ENCODE measurements around the gene ZNF70. TPM values are rescaled to one million over a fixed set of nuclear protein-coding genes. Genes with fewer than 3 reads are reported as not detected.

The ZNF70 gene
- polyA plus RNA-seq, 4 donors = 0.27 to 3.7 (median 0.98) TPM; not detected in 1

- no peak for FAIRE-seq
- 60 to 79% (median 60%) methylated on average over 2 of the region's 2 CpGs for WGBS, 3 donors
- Histone ChIP-seq H3K9me3 (ENCODE audit: control insufficient read depth in 2 of 2, insufficient read depth in 1 of 2, low read depth in 1 of 2, low read length in 1 of 2) (no peaks in the 10 kb centered on the region), H3K4me1 (ENCODE audit: control insufficient read depth in 3 of 3, insufficient read depth in 2 of 3, low read depth in 1 of 3, low read length in 2 of 3) (no peaks in the 10 kb centered on the region), H3K27ac (ENCODE audit: low read depth in 1 of 3, low read length in 2 of 3) (no peak overlapping the region), H3K36me3 (ENCODE audit: control insufficient read depth in 3 of 3, insufficient read depth in 2 of 3, low read depth in 1 of 3, low read length in 3 of 3) (no peaks in the 10 kb centered on the region), H3K27me3 (ENCODE audit: control insufficient read depth in 3 of 3, insufficient read depth in 3 of 3, low read length in 3 of 3) (no peaks in the 10 kb centered on the region), H3K4me3 (ENCODE audit: low read depth in 1 of 3, low read length in 3 of 3) (no peak overlapping the region)
- DNase-seq = no peak
Observed at GRCh38 chr22:23722724-23723123, 28.2 kb downstream of the ZNF70 start.

- H3K27ac ChIP-seq (ENCODE audit: low read depth in 1 of 3, low read length in 2 of 3) = no peak overlapping the region
- H3K4me1 ChIP-seq (ENCODE audit: control insufficient read depth in 3 of 3, insufficient read depth in 2 of 3, low read depth in 1 of 3, low read length in 2 of 3) = peaks cover 0 to 4% (median 0%) of the 10 kb centered on the region in 3 donors
- no peaks in the 10 kb centered on the region for H3K9me3 ChIP-seq (ENCODE audit: control insufficient read depth in 2 of 2, insufficient read depth in 1 of 2, low read depth in 1 of 2, low read length in 1 of 2)
- 78 to 84% (median 81%) methylated on average over 4 of the region's 4 CpGs for WGBS, 3 donors
- DNase-seq = no peak
- FAIRE-seq = no peak
- no peaks in the 10 kb centered on the region for H3K36me3 ChIP-seq (ENCODE audit: control insufficient read depth in 3 of 3, insufficient read depth in 2 of 3, low read depth in 1 of 3, low read length in 3 of 3)
- no peak overlapping the region for H3K4me3 ChIP-seq (ENCODE audit: low read depth in 1 of 3, low read length in 3 of 3)
- no peaks in the 10 kb centered on the region for H3K27me3 ChIP-seq (ENCODE audit: control insufficient read depth in 3 of 3, insufficient read depth in 3 of 3, low read length in 3 of 3)
Observed at GRCh38 chr22:23722160-23722559, 28.8 kb downstream of the ZNF70 start.

- 67 to 71% (median 68%) methylated on average over 6 of the region's 6 CpGs for WGBS, 3 donors
- Histone ChIP-seq H3K9me3 (ENCODE audit: control insufficient read depth in 2 of 2, insufficient read depth in 1 of 2, low read depth in 1 of 2, low read length in 1 of 2) (no peaks in the 10 kb centered on the region), H3K4me1 (ENCODE audit: control insufficient read depth in 3 of 3, insufficient read depth in 2 of 3, low read depth in 1 of 3, low read length in 2 of 3) (peaks cover 0 to 7% (median 3%) of the 10 kb centered on the region in 3 donors), H3K27me3 (ENCODE audit: control insufficient read depth in 3 of 3, insufficient read depth in 3 of 3, low read length in 3 of 3) (no peaks in the 10 kb centered on the region), H3K27ac (ENCODE audit: low read depth in 1 of 3, low read length in 2 of 3) (no peak overlapping the region), H3K4me3 (ENCODE audit: low read depth in 1 of 3, low read length in 3 of 3) (no peak overlapping the region), H3K36me3 (ENCODE audit: control insufficient read depth in 3 of 3, insufficient read depth in 2 of 3, low read depth in 1 of 3, low read length in 3 of 3) (no peaks in the 10 kb centered on the region)
- DNase-seq (no peak), FAIRE-seq (no peak)
Observed at GRCh38 chr22:23720855-23721254, 30.1 kb downstream of the ZNF70 start.

- Histone ChIP-seq H3K27me3 (ENCODE audit: control insufficient read depth in 3 of 3, insufficient read depth in 3 of 3, low read length in 3 of 3) (no peaks in the 10 kb centered on the region), H3K9me3 (ENCODE audit: control insufficient read depth in 2 of 2, insufficient read depth in 1 of 2, low read depth in 1 of 2, low read length in 1 of 2) (no peaks in the 10 kb centered on the region), H3K4me3 (ENCODE audit: low read depth in 1 of 3, low read length in 3 of 3) (no peak overlapping the region), H3K36me3 (ENCODE audit: control insufficient read depth in 3 of 3, insufficient read depth in 2 of 3, low read depth in 1 of 3, low read length in 3 of 3) (peaks cover 2 to 16% (median 5%) of the 10 kb centered on the region in 3 donors), H3K4me1 (ENCODE audit: control insufficient read depth in 3 of 3, insufficient read depth in 2 of 3, low read depth in 1 of 3, low read length in 2 of 3) (peaks cover 0 to 7% (median 4%) of the 10 kb centered on the region in 3 donors), H3K27ac (ENCODE audit: low read depth in 1 of 3, low read length in 2 of 3) (no peak overlapping the region)
- WGBS, 3 donors = 85 to 86% (median 86%) methylated on average over 17 of the region's 17 CpGs
- FAIRE-seq (no peak), DNase-seq (peak in 1 of 2 donors; percentile 44)
Observed at GRCh38 chr22:23718371-23719165, 32.3 kb downstream of the ZNF70 start.

- H3K27ac ChIP-seq (ENCODE audit: low read depth in 1 of 3, low read length in 2 of 3) = peak overlapping the region; percentile 31 to 77 (median 72)
- peak overlapping the region; percentile 67 to 93 (median 90) for H3K4me3 ChIP-seq (ENCODE audit: low read depth in 1 of 3, low read length in 3 of 3)
- WGBS, 3 donors = 5 to 6% (median 5%) methylated on average over 73 to 84 of the region's 84 CpGs
- H3K36me3 ChIP-seq (ENCODE audit: control insufficient read depth in 3 of 3, insufficient read depth in 2 of 3, low read depth in 1 of 3, low read length in 3 of 3) = peaks cover 5 to 30% (median 13%) of the 10 kb centered on the region in 3 donors
- H3K4me1 ChIP-seq (ENCODE audit: control insufficient read depth in 3 of 3, insufficient read depth in 2 of 3, low read depth in 1 of 3, low read length in 2 of 3) = peaks cover 0 to 7% (median 4%) of the 10 kb centered on the region in 3 donors
- peak; percentile 84 to 94 for DNase-seq
- no peak for FAIRE-seq
- no peaks in the 10 kb centered on the region for H3K27me3 ChIP-seq (ENCODE audit: control insufficient read depth in 3 of 3, insufficient read depth in 3 of 3, low read length in 3 of 3)
- H3K9me3 ChIP-seq (ENCODE audit: control insufficient read depth in 2 of 2, insufficient read depth in 1 of 2, low read depth in 1 of 2, low read length in 1 of 2) = no peaks in the 10 kb centered on the region
Observed at GRCh38 chr22:23716811-23717801, 33.8 kb downstream of the ZNF70 start.

- 73 to 77% (median 76%) methylated on average over 18 of the region's 18 CpGs for WGBS, 3 donors
- DNase-seq = no peak
- Histone ChIP-seq H3K27ac (ENCODE audit: low read depth in 1 of 3, low read length in 2 of 3) (no peak overlapping the region), H3K4me1 (ENCODE audit: control insufficient read depth in 3 of 3, insufficient read depth in 2 of 3, low read depth in 1 of 3, low read length in 2 of 3) (peaks cover 0 to 7% (median 4%) of the 10 kb centered on the region in 3 donors), H3K36me3 (ENCODE audit: control insufficient read depth in 3 of 3, insufficient read depth in 2 of 3, low read depth in 1 of 3, low read length in 3 of 3) (peaks cover 9 to 38% (median 16%) of the 10 kb centered on the region in 3 donors), H3K4me3 (ENCODE audit: low read depth in 1 of 3, low read length in 3 of 3) (peak overlapping the region in 2 of 3 donors; percentile 0 to 67), H3K9me3 (ENCODE audit: control insufficient read depth in 2 of 2, insufficient read depth in 1 of 2, low read depth in 1 of 2, low read length in 1 of 2) (no peaks in the 10 kb centered on the region), H3K27me3 (ENCODE audit: control insufficient read depth in 3 of 3, insufficient read depth in 3 of 3, low read length in 3 of 3) (no peaks in the 10 kb centered on the region)
- FAIRE-seq = no peak
Observed at GRCh38 chr22:23715806-23716375, 35.0 kb downstream of the ZNF70 start.

- Histone ChIP-seq H3K4me3 (ENCODE audit: low read depth in 1 of 3, low read length in 3 of 3) (no peak overlapping the region), H3K9me3 (ENCODE audit: control insufficient read depth in 2 of 2, insufficient read depth in 1 of 2, low read depth in 1 of 2, low read length in 1 of 2) (no peaks in the 10 kb centered on the region), H3K27me3 (ENCODE audit: control insufficient read depth in 3 of 3, insufficient read depth in 3 of 3, low read length in 3 of 3) (no peaks in the 10 kb centered on the region), H3K4me1 (ENCODE audit: control insufficient read depth in 3 of 3, insufficient read depth in 2 of 3, low read depth in 1 of 3, low read length in 2 of 3) (peaks cover 0 to 7% (median 4%) of the 10 kb centered on the region in 3 donors), H3K36me3 (ENCODE audit: control insufficient read depth in 3 of 3, insufficient read depth in 2 of 3, low read depth in 1 of 3, low read length in 3 of 3) (peaks cover 9 to 39% (median 18%) of the 10 kb centered on the region in 3 donors), H3K27ac (ENCODE audit: low read depth in 1 of 3, low read length in 2 of 3) (no peak overlapping the region)
- FAIRE-seq = no peak
- 88 to 91% (median 91%) methylated on average over 20 to 23 of the region's 23 CpGs for WGBS, 3 donors
- DNase-seq = no peak
Observed at GRCh38 chr22:23714596-23715578, 36.0 kb downstream of the ZNF70 start.
